Activated CD4-positive, alpha-beta T cell treated with anti-CD3 and anti-CD28 coated beads, Interleukin-2, Interleukin-6, amounts not matched to agents 100 ng/mL and 50 ng/mL, durations not matched to agents 16 hours and 8 hours (primary cell): Measurements from ENCODE around the gene JADE1.
A peak's percentile ranks its signal among the peaks of the same experiment; 100 is the strongest.

Experiments used
- DNase-seq: peaks from one replicate; pipeline ENCODE4 v3.0.0-alpha.2; 2020

Gene JADE1

GRCh38 chr4:128810871-128811570, 1.5 kb downstream of the JADE1 start:
- peak; percentile 90 for DNase-seq

GRCh38 chr4:128811571-128812441, 2.3 kb downstream of the JADE1 start:
- DNase-seq: peak; percentile 91

- DNase-seq: peak; percentile 47
Observed at GRCh38 chr4:128812442-128813235, 3.1 kb downstream of the JADE1 start.

GRCh38 chr4:128813965-128814364, 4.5 kb downstream of the JADE1 start:
- DNase-seq: no peak

- no peak for DNase-seq
Observed at GRCh38 chr4:128818442-128818841, 8.9 kb downstream of the JADE1 start.

GRCh38 chr4:128819082-128819742, 9.7 kb downstream of the JADE1 start:
- DNase-seq: no peak

GRCh38 chr4:128820671-128821070, 11.2 kb downstream of the JADE1 start:
- no peak for DNase-seq

GRCh38 chr4:128821151-128821550, 11.7 kb downstream of the JADE1 start:
- DNase-seq: no peak

- DNase-seq: no peak
Observed at GRCh38 chr4:128823025-128823661, 13.6 kb downstream of the JADE1 start.

- DNase-seq: no peak
Observed at GRCh38 chr4:128825226-128825625, 15.7 kb downstream of the JADE1 start.

- no peak for DNase-seq
Observed at GRCh38 chr4:128827296-128827695, 17.8 kb downstream of the JADE1 start.

GRCh38 chr4:128830906-128831503, 21.5 kb downstream of the JADE1 start:
- no peak for DNase-seq

GRCh38 chr4:128831531-128832242, 22.2 kb downstream of the JADE1 start:
- no peak for DNase-seq

- DNase-seq: no peak
Observed at GRCh38 chr4:128832243-128832625, 22.7 kb downstream of the JADE1 start.

- no peak for DNase-seq
Observed at GRCh38 chr4:128835498-128836222, 26.2 kb downstream of the JADE1 start.

- DNase-seq: no peak
Observed at GRCh38 chr4:128837198-128837597, 27.7 kb downstream of the JADE1 start.

- DNase-seq: no peak
Observed at GRCh38 chr4:128837679-128838078, 28.2 kb downstream of the JADE1 start.

- DNase-seq: no peak
Observed at GRCh38 chr4:128840711-128841318, 31.3 kb downstream of the JADE1 start.

- no peak for DNase-seq
Observed at GRCh38 chr4:128841402-128841801, 31.9 kb downstream of the JADE1 start.

GRCh38 chr4:128844931-128845330, 35.4 kb downstream of the JADE1 start:
- DNase-seq: no peak
